Measurements from ENCODE around the gene ANKRD61. TPM values are rescaled to one million over a fixed set of nuclear protein-coding genes. Genes with fewer than 3 reads are reported as not detected.
"Not testable (repeated sequence)": the region's sequence is repeated elsewhere in the genome, so short reads cannot be mapped to it uniquely, and the experiment has no call there.

The ANKRD61 gene
- 0.42 TPM in 1 of 2 replicates, not detected in the other for total RNA-seq (2014; rRNA removed; shearing (Covaris generic))

DNA sequence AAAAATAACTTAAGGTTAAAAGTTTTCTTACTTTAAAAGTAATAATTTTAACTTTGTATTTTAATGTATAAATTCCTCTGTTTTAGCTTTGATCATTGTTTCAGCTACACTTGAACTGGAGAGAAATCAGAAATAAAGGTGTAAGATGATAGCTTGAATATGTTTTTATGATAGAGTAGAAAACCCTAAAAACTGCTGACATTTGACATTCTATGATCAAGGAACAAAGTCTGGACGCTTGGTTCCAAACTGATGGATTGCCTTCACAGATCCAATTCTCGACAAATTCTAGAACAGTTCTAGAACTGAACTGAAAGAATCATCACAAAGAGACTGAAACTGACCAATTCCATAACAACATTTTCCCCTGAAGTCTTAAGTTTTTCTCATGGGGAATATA is at the start of gene ANKRD61:
ANKRD61 (plus strand) TSS at position 389 of the 400 bp plus-strand sequence; CDS start at position 389, 0 bp downstream.
- H3K4me3 ChIP-seq: no peak within 1 kb of the TSS
- H3K27me3 ChIP-seq (replicated peaks): no peaks in the 10 kb centered on the region
- DNase-seq (ENCODE audit: low read depth in 1 of 2, low spot score in 2 of 2): no peak
- no peaks in the 10 kb centered on the region for H3K9me3 ChIP-seq (replicated peaks)
- no peaks in the 10 kb centered on the region for H3K4me1 ChIP-seq (replicated peaks)
- H3K27ac ChIP-seq: no peak within 1 kb of the TSS
- H3K36me3 ChIP-seq: peaks cover 82% of the 10 kb centered on the region

GRCh38 chr7:5987061-5987460 is 44.1 kb upstream of the ANKRD61 start:
- H3K36me3 ChIP-seq; H3K4me1 ChIP-seq (replicated peaks); H3K4me3 ChIP-seq; H3K27me3 ChIP-seq (replicated peaks); H3K9me3 ChIP-seq (replicated peaks); H3K27ac ChIP-seq; DNase-seq (ENCODE audit: low read depth in 1 of 2, low spot score in 2 of 2): not testable (repeated sequence)

GRCh38 chr7:5997210-5997808 is 33.9 kb upstream of the ANKRD61 start:
- no peaks in the 10 kb centered on the region for H3K27me3 ChIP-seq (replicated peaks)
- peaks cover 29% of the 10 kb centered on the region for H3K36me3 ChIP-seq
- no peaks in the 10 kb centered on the region for H3K4me1 ChIP-seq (replicated peaks)
- H3K4me3 ChIP-seq: no peak overlapping the region
- no peak overlapping the region for H3K27ac ChIP-seq
- H3K9me3 ChIP-seq (replicated peaks): no peaks in the 10 kb centered on the region
- peak; percentile 51 to 69 for DNase-seq (ENCODE audit: low read depth in 1 of 2, low spot score in 2 of 2)

DNA sequence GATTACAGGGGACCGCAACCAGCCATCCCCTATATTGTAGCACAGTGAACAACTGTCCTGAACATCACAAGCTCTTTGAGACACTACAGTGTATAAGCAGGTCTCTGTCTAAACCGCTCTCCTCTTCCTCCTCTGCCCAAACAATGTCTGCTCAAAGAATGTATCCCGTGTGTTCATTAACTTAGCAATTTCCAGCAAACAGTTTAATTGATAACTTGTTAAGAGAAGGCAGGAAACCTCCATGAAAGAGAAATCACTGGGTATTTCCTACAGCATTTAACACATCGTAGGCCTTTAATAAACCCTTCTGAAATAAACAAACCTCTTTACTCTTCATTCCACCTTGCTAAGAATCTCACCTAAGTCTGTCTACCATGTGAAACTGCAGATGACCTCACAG is 23.8 kb upstream of the ANKRD61 start:
- H3K27ac ChIP-seq: no peak overlapping the region
- H3K4me1 ChIP-seq (replicated peaks): no peaks in the 10 kb centered on the region
- H3K4me3 ChIP-seq: no peak overlapping the region
- H3K36me3 ChIP-seq: peaks cover 5% of the 10 kb centered on the region; the same call in 1 of the 2 replicates
- no peak for DNase-seq (ENCODE audit: low read depth in 1 of 2, low spot score in 2 of 2)
- H3K9me3 ChIP-seq (replicated peaks): no peaks in the 10 kb centered on the region
- no peaks in the 10 kb centered on the region for H3K27me3 ChIP-seq (replicated peaks)

DNA sequence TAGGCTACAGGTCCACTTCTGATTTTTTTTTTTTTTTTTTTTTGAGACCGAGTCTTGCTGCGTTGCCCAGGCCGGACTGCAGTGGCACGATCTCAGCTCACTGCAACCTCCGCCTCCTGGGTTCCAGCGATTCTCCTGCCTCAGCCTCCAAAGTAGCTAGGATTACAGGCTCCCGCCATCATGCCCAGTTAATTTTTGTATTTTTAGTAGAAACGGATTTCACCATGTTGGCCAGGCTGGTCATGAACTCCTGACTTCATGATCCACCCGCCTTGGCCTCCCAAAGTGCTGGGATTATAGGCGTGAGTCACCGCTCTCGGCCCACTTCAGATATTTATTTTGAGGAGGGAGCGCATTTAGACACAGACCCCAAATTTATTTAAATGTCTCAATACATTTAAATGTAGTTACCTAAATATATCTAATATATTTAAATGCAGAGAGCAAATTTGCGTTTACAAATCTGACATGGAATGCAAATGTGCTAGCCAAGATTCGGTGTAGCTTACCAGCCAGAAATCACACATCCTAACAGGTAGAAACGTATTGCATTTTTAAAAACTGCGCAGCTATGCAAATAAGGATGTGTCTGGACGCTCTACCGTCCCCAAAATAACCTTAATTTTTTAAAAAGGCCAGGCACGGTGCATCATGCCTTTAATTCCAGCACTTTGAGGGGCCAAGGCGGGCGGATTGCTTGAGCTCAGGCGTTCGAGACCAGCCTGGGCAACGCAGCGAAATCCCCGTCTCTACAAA is 23.2 kb upstream of the ANKRD61 start:
- H3K27me3 ChIP-seq (replicated peaks); H3K9me3 ChIP-seq (replicated peaks); DNase-seq (ENCODE audit: low read depth in 1 of 2, low spot score in 2 of 2); H3K4me1 ChIP-seq (replicated peaks); H3K27ac ChIP-seq; H3K36me3 ChIP-seq: not testable (repeated sequence)
- peak overlapping the region; percentile 58 for H3K4me3 ChIP-seq

DNA sequence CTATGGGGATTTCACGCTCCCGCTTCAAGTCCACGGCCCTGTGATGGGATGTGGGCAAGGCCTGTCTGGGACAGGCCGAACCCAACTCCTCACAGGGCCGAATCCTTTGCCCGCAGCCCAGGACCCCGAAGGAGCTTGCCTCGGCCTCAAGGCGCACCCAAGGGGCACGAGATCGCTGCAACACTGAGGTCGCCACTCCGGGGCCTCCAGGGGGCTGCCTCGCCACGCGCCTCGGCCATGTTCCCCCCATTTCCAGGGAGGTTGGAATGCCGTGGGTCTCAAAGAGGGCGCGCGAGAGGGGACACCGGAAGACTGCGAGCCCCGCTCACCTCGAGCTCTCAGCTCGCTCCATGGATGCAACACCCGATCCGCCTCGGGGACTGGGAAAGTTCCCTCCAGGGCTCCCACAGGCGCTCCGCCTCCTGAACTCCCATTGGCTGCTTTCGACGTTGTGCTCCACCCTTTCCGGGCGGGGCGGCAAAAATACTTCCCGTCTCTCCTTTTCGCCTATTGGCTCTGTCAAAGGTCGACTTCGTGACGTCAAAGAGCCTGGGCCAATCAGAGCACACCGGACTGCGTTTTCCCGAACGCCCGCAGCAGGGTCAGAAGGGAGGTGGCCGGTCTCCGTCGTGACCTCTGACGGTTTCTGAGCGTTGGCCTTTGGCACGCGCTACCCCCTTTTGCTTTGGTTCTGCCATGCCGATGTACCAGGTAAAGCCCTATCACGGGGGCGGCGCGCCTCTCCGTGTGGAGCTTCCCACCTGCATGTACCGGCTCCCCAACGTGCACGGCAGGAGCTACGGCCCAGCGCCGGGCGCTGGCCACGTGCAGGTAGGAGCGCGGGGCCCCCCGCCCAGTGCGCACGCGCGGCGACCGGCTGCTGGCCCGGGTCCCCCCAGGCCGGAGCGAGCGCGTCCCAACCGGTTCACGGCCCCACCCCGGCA is 22.2 kb upstream of the ANKRD61 start, which contains the start of the genes AIMP2 and PMS2:
AIMP2 (plus strand) TSS at position 605 of the 944 bp plus-strand sequence; CDS start at position 697, 92 bp downstream.
PMS2 (minus strand) TSS at position 382 of the 944 bp plus-strand sequence; CDS start at position 352, 30 bp downstream.
- H3K27ac ChIP-seq: peak within 1 kb of the TSS; percentile 71
- peaks cover 8% of the 10 kb centered on the region for H3K36me3 ChIP-seq
- no peaks in the 10 kb centered on the region for H3K9me3 ChIP-seq (replicated peaks)
- DNase-seq (ENCODE audit: low read depth in 1 of 2, low spot score in 2 of 2): peak; percentile 99
- H3K4me3 ChIP-seq: peak within 1 kb of the TSS; percentile 58
- no peaks in the 10 kb centered on the region for H3K27me3 ChIP-seq (replicated peaks)
- no peaks in the 10 kb centered on the region for H3K4me1 ChIP-seq (replicated peaks)

- H3K27me3 ChIP-seq (replicated peaks); H3K4me3 ChIP-seq; H3K27ac ChIP-seq; H3K9me3 ChIP-seq (replicated peaks); H3K4me1 ChIP-seq (replicated peaks); DNase-seq (ENCODE audit: low read depth in 1 of 2, low spot score in 2 of 2): not testable (repeated sequence)
- peaks cover 15% of the 10 kb centered on the region for H3K36me3 ChIP-seq
Measured at GRCh38 chr7:6010370-6010769, 20.8 kb upstream of the ANKRD61 start.

GRCh38 chr7:6011541-6011940 is 19.6 kb upstream of the ANKRD61 start:
- H3K27me3 ChIP-seq (replicated peaks): no peaks in the 10 kb centered on the region
- H3K4me1 ChIP-seq (replicated peaks): no peaks in the 10 kb centered on the region
- DNase-seq (ENCODE audit: low read depth in 1 of 2, low spot score in 2 of 2): no peak
- H3K36me3 ChIP-seq: peaks cover 27% of the 10 kb centered on the region
- H3K9me3 ChIP-seq (replicated peaks): no peaks in the 10 kb centered on the region
- no peak overlapping the region for H3K27ac ChIP-seq
- H3K4me3 ChIP-seq: no peak overlapping the region

- no peaks in the 10 kb centered on the region for H3K4me1 ChIP-seq (replicated peaks)
- no peaks in the 10 kb centered on the region for H3K27me3 ChIP-seq (replicated peaks)
- H3K36me3 ChIP-seq: peaks cover 37% of the 10 kb centered on the region
- no peak overlapping the region for H3K27ac ChIP-seq
- no peak for DNase-seq (ENCODE audit: low read depth in 1 of 2, low spot score in 2 of 2)
- no peaks in the 10 kb centered on the region for H3K9me3 ChIP-seq (replicated peaks)
- no peak overlapping the region for H3K4me3 ChIP-seq
Measured at GRCh38 chr7:6012355-6013104, 18.6 kb upstream of the ANKRD61 start.

GRCh38 chr7:6015917-6016652 is 15.1 kb upstream of the ANKRD61 start:
- peak in 1 of 2 experiments; percentile 13 for DNase-seq (ENCODE audit: low read depth in 1 of 2, low spot score in 2 of 2)
- Histone ChIP-seq H3K4me1 (replicated peaks) (no peaks in the 10 kb centered on the region), H3K27ac (peak overlapping the region; percentile 3; the same call in 1 of the 2 replicates), H3K36me3 (peaks cover 69% of the 10 kb centered on the region), H3K27me3 (replicated peaks) (no peaks in the 10 kb centered on the region), H3K4me3 (no peak overlapping the region), H3K9me3 (replicated peaks) (no peaks in the 10 kb centered on the region)

DNA sequence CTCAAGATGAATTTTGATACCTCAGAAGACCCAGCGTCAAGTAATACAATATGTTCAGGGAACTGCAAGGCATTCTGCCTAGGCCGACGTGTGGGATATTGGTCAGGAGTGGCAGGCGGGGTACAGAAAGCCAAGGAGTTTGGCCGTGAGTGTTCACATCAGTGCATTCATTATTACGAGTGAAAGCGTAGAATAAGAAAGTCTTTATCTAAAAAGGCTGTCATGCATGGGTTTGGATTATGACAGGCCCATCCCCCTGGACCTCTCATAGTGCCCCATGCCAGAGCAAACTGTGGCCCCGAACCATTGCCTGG is 14.6 kb upstream of the ANKRD61 start:
- DNase-seq (ENCODE audit: low read depth in 1 of 2, low spot score in 2 of 2): no peak
- no peak overlapping the region for H3K27ac ChIP-seq
- no peaks in the 10 kb centered on the region for H3K9me3 ChIP-seq (replicated peaks)
- no peaks in the 10 kb centered on the region for H3K4me1 ChIP-seq (replicated peaks)
- H3K27me3 ChIP-seq (replicated peaks): no peaks in the 10 kb centered on the region
- no peak overlapping the region for H3K4me3 ChIP-seq
- H3K36me3 ChIP-seq: peaks cover 73% of the 10 kb centered on the region

- Histone ChIP-seq H3K4me1 (replicated peaks) (no peaks in the 10 kb centered on the region), H3K27me3 (replicated peaks) (no peaks in the 10 kb centered on the region), H3K27ac (no peak overlapping the region), H3K36me3 (peaks cover 100% of the 10 kb centered on the region), H3K9me3 (replicated peaks) (no peaks in the 10 kb centered on the region), H3K4me3 (no peak overlapping the region)
- no peak for DNase-seq (ENCODE audit: low read depth in 1 of 2, low spot score in 2 of 2)
Measured at GRCh38 chr7:6020371-6021286, 10.5 kb upstream of the ANKRD61 start.

All from SJSA1 (cell line).